GM19397 (cell line): ENCODE data around the gene APOBEC3F.
A peak's percentile ranks its signal among the peaks of the same experiment; 100 is the strongest.
"Not testable (repeated sequence)": the region's sequence is repeated elsewhere in the genome, so short reads cannot be mapped to it uniquely, and the experiment has no call there.

Experiments used
- ATAC-seq: cut with Tn5 transposase; IDR thresholded peaks from one replicate; pipeline ENCODE4 v1.9.1; 2021; ENCODE audit warnings: mild to moderate bottlenecking, moderate library complexity; ENCODE audit not compliant: unreplicated experiment

Gene APOBEC3F

GRCh38 chr22:39040538-39041296, at the start of gene APOBEC3F:
Gene APOBEC3F, plus strand, starts transcription at chr22:39040864. Its CDS starts 97 bp downstream, at chr22:39040961.
- peak; percentile 89 for ATAC-seq

DNA sequence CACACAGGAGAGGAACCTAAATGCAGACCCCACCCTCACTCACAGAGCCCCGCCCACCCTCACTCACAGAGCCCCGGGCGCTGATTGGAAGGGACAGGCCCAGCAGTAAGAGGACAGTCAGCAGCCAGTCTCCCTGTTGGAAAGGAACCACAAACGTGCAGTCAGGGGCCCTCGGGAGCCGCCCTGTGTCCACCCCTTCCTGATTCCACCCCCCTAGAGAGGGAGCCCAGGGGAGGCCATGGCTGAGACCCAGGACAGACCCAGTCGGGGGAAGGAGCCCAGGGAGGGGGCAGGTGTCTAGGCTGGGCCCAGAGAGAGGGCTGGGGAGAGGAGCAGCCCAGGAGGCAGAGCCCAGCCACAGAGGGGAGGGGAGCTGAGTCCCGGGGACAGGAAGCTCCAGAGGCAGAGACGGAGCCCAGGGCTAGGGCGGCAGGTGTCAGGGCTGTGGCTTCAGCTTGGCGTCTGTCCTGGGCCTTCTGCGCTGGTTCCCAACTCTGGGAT, 47.7 kb upstream of the APOBEC3F start:
- not testable (repeated sequence) for ATAC-seq

DNA sequence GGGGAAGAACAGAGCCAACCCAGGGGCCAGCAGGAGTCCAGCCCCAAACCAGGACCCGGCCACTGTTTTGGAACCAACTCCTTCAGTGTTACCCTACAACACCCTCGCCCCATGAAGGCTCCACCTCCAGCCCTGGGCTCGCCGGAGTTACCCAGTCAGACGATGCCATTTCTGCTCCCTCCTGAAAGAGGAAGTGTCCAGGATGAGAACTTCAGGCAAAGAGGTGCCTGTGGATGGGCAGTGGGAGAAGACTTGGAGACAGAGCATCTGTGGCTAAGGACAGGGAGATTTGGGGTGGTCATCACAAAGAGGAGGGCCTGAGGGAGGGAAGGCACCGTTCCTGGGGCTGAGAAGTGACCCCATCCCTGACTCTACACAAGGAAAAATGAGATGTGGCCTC, 44.6 kb upstream of the APOBEC3F start:
- no peak for ATAC-seq

DNA sequence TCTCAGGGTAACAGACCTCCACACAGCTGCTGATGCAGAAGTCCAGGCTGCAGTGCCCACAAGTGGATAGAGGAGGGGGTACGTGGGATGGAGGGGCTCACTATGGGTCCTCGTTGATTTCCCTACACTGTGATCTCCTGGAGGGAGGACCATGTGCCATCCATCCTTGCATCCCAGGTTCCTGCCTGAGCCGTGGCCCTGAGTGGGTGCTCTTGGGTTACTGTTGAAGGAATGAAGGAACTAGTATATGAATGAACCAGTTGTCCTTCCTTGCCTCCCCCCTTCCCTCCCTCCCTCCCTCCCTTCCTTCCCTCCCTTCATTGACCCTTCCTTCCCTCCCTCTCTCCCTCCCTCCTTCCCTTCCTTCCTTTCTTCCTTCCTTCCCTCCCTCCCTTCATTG, 43.1 kb upstream of the APOBEC3F start:
- ATAC-seq = no peak

- ATAC-seq = peak; percentile 67
These were observed 37.5 kb upstream of the APOBEC3F start for GRCh38 chr22:39003165-39003638.

DNA sequence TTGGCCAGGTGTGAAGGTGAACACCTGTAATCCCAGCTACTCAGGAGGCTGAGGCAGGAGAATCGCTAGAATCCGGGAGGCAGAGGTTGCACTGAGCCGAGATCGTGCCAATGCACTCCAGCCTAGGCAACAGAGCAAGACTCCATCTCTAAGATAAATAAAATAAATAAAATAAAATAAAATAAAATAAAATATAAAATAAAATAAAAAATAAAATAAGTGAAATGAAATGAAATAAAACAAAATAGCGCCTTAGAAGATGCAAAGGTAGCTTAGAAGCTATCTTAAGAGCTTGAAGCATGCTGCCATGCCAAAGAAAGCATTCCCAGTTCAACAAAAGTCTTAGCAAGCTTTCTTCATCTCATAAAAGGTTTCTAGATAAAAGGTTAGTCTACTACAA, 33.5 kb upstream of the APOBEC3F start:
- no peak for ATAC-seq

- ATAC-seq = not testable (repeated sequence)
These were observed 32.3 kb upstream of the APOBEC3F start for GRCh38 chr22:39008271-39008850.

- ATAC-seq = no peak
These were observed 29.7 kb upstream of the APOBEC3F start for GRCh38 chr22:39010946-39011345.

DNA sequence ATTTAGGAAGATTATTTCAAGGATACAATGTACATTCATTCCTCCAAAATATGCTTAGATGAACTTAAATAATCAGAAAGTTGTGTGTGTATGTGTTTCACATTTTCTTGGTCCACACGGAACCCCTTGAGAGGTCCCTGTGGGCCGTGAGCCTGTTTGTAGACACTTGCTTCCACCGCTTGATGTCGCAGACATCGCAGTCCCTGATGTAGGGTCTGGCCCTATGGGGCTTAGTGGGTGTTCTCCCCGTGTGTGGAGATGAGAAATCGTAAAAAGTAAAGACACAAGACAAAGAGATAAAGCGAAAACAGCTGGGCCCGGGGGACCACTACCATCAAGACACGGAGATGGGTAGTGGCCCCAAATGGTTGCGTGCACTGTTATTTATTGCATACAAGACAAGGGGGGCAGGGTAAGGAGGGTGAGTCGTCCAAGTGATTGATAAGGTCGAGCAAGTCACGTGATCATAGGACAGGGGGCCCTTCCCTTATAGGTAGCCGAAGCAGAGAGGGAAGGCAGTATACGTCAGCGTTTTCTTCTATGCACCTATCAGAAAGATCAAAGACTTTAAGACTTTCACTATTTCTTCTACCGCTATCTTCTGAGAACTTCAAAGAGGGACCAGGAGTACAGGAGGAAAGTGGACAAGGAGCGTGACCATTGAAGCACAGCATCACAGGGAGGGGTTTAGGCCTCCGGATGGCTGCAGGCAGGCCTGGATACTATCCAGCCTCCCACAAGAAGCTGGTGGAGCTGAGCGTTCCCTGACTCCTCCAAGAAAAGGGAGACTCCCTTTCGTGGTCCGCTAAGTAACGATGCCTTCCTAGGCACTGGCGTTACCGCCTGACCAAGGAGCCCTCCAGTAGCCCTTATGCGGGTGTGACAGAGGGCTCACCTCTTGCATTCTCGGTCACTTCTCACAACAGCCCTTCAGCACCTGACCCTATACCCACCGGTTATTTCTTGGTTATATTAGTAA, 27.8 kb upstream of the APOBEC3F start:
- ATAC-seq = no peak

DNA sequence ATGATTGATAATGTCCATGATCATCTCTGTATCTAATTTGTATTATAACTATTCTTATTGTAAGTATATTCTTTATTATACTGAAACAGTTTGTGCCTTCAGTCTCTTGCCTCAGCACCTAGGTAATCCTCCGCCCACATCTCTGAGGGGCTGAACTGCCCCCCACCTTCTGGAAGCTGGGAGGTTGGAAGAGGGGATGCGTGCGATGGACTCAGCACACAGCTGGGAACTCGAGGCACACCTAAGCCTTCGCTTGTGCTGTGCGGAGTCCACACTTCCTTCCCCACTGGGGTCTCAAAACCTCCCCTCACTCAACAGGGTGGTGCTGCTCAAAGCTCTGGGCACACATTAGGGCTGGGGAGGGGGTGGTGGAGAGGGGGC, 27.1 kb upstream of the APOBEC3F start:
- not testable (repeated sequence) for ATAC-seq

DNA sequence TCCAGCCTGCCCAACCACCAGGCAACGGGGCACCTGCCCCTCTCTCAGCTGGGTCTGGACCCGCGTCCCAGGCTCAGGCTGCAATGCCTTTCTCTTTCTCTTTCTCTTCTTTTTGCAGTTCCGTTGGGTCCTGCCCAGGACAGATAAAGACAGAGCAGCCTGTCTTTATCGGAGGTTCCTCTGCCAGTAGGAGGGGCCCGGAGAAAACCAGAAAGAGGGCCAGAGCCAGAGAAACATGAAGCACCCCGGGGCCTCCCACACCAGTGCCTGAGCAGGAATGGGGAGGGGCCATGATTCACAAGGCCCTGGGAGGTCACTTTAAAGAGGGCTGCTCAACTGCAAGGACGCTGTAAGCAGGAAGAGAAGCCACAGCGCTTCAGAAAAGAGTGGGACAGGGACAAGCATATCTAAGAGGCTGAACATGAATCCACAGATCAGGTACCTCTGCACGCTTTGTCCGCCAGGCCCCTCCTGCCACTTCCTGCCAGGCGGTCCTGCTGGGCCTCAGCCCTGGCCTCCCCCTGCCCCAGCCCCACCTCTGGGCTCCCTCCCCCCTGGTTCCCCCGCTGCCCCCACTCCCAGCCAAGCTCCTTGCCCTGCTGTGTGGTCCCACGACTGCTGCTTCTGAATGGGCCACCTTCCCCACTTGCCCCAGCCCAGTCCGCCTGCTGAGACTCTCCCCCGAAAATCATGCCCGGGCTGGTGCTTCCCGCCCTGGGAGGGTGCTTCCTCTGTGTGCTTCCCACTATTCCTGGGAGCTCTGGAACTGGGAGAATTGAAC, 26.5 kb upstream of the APOBEC3F start, which contains the start of gene APOBEC3C:
TSS of gene APOBEC3C (plus strand) at position 316 of the 781 bp plus-strand sequence. CDS start at position 422, 106 bp downstream.
- ATAC-seq = peak; percentile 80

- ATAC-seq = not testable (repeated sequence)
These were observed 25.9 kb upstream of the APOBEC3F start for GRCh38 chr22:39014723-39015121.

- no peak for ATAC-seq
These were observed 24.1 kb upstream of the APOBEC3F start for GRCh38 chr22:39016592-39016991.

DNA sequence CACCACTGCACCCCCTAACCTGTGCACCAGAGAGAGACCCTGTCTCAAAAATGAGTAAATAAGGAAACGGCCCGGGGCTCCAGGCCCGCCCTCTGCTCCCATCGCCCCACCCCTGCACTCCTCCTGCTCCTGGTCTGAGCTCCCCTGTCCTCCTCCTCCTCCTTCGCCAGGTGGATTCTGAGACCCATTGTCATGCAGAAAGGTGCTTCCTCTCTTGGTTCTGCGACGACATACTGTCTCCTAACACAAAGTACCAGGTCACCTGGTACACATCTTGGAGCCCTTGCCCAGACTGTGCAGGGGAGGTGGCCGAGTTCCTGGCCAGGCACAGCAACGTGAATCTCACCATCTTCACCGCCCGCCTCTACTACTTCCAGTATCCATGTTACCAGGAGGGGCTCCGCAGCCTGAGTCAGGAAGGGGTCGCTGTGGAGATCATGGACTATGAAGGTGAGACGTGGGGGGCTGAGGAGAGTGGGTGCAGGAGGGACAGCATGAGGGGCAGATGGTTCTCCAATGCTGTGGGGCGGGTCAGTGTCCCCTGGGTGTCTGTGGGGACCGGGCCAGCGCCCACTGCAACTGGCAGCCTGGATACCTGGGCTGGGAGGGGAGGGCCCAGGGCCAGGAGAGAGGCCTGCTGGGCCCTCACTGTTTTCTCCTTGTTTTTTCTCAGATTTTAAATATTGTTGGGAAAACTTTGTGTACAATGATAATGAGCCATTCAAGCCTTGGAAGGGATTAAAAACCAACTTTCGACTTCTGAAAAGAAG, 22.9 kb upstream of the APOBEC3F start:
- no peak for ATAC-seq

GRCh38 chr22:39020021-39020651, 20.5 kb upstream of the APOBEC3F start:
- not testable (repeated sequence) for ATAC-seq

DNA sequence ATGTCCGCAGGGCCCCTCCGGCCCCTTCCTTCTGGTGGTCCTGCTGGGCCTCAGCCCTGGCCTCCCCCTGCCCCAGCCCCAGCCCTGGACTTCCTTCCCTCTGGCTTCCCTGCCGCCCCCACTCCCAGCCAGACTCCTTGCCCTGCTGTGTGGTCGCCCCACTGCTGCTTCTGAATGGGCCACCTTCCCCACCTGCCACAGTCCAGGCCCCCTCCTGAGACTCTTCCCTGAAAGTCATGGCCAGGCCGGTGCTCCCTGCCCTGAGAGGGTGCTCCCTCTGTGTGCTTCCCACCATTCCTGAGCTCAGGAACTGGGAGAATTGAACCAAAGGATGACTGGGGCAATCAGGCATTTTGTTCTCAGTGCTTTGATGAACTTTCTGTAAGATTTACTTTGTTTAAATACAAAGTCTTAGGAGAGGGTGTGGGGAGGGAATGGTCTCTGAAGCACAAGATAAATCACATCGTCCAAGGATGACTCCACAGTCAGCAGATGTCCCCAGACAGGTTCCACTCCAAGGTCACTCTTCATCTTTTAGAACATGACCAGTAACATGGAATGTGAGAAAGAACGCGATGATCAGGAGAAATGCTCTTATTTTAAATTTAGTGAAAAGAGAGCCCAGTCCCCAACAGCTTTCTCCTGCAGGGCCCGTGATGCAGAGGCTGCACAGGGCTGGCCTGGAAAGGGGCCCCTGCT, 19.0 kb upstream of the APOBEC3F start:
- ATAC-seq = no peak

- ATAC-seq = no peak
These were observed 15.9 kb upstream of the APOBEC3F start for GRCh38 chr22:39024519-39025308.
